Measurements from ENCODE around the gene IRAK3.

DNA sequence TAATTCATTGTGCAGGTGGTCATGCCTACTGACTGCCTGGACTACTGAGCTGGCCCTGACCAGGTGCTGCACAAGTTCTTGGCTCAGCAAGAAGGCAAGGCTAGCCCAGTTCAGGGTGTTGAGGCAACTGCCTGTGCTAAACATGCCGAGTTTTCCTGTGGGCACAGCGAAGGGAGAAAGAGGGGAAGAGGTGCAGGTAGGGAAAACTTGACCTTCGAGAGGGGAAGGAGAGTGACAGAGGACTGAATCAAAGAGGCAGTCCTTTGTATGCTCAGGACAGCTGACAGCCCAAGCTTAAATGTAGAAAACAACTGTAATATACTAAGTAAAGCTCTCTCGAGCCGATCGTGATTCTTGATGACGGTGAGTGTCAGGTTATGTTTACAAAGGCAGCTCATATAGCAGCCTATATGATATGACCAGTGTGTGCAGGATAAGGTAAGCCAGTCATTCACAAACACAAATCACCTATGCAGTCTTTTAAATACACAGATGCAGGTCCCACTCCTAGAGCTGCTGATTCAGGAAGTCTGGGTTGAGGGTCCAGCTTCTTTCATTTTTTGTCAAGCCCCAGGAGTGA, 2.6 kb downstream of the IRAK3 start:
- TF ChIP-seq, protein P1, sequence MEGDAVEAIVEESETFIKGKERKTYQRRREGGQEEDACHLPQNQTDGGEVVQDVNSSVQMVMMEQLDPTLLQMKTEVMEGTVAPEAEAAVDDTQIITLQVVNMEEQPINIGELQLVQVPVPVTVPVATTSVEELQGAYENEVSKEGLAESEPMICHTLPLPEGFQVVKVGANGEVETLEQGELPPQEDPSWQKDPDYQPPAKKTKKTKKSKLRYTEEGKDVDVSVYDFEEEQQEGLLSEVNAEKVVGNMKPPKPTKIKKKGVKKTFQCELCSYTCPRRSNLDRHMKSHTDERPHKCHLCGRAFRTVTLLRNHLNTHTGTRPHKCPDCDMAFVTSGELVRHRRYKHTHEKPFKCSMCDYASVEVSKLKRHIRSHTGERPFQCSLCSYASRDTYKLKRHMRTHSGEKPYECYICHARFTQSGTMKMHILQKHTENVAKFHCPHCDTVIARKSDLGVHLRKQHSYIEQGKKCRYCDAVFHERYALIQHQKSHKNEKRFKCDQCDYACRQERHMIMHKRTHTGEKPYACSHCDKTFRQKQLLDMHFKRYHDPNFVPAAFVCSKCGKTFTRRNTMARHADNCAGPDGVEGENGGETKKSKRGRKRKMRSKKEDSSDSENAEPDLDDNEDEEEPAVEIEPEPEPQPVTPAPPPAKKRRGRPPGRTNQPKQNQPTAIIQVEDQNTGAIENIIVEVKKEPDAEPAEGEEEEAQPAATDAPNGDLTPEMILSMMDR (IDR thresholded peaks at IDR 0.05): no peak
- no peak for TF ChIP-seq POLR2A (IDR thresholded peaks at IDR 0.05)

All from testis (tissue), 2 donors.